ENCODE data around the gene TMEM273. TPM values are rescaled to one million over a fixed set of nuclear protein-coding genes. Genes with fewer than 3 reads are reported as not detected.

The TMEM273 gene
- total and polyA plus RNA-seq, 3 experiments from 2014 or later, result 51.7 to 60.2 (median 58.0) TPM

GRCh38 chr10:49105076-49105475, 83.1 kb downstream of the TMEM273 start:
- Mint-ChIP-seq H3K9me3 (no peaks in the 10 kb centered on the region), H3K4me1 (no peaks in the 10 kb centered on the region), H3K4me3 (no peak overlapping the region), H3K36me3 (peaks cover 0 to 3% (median 0%) of the 10 kb centered on the region in 3 donors), H3K27me3 (peaks cover 7 to 9% of the 10 kb centered on the region in 2 donors), H3K27ac (no peak overlapping the region)
- no peaks in the 10 kb centered on the region for H3K27me3 ChIP-seq (ENCODE audit: insufficient read depth, low read length, poor library complexity, severe bottlenecking)
- H3K27ac ChIP-seq (ENCODE audit: low read depth, low read length), result no peak overlapping the region
- H3K36me3 ChIP-seq (ENCODE audit: insufficient read depth, low read length), result no peaks in the 10 kb centered on the region
- no peak overlapping the region for H3K4me3 ChIP-seq (ENCODE audit: low read length)
- H3K9me3 ChIP-seq (ENCODE audit: low read length), result no peaks in the 10 kb centered on the region
- CTCF ChIA-PET, result no interaction called here
- H3K4me1 ChIP-seq (ENCODE audit: insufficient read depth, low read length), result no peaks in the 10 kb centered on the region
- POLR2A ChIA-PET, result no interaction called here
- no peak for DNase-seq

Other genes starting within 250 kb of the TMEM273 start
- not detected for gene LRRC18, start 248.6 kb downstream of the TMEM273 start, total RNA-seq
- not detected for gene LRRC18, start 248.6 kb downstream of the TMEM273 start, polyA plus RNA-seq
- gene VSTM4, start 72.9 kb downstream of the TMEM273 start, total RNA-seq, result under 1 TPM; 0.07 to 0.09 TPM
- not detected for gene VSTM4, start 72.9 kb downstream of the TMEM273 start, polyA plus RNA-seq
- not detected for gene FAM170B, start 54.4 kb downstream of the TMEM273 start, total RNA-seq
- gene FAM170B, start 54.4 kb downstream of the TMEM273 start, polyA plus RNA-seq, result not detected
- gene C10orf71, start 110.8 kb upstream of the TMEM273 start, total RNA-seq, result not detected
- gene C10orf71, start 110.8 kb upstream of the TMEM273 start, polyA plus RNA-seq, result not detected
- gene DRGX, start 207.7 kb upstream of the TMEM273 start, total RNA-seq, result not detected
- gene DRGX, start 207.7 kb upstream of the TMEM273 start, polyA plus RNA-seq, result not detected

Data from CD8-positive, alpha-beta memory T cell (primary cell).